ENCODE data around the gene OSBPL9.
A peak's percentile ranks its signal among the peaks of the same experiment; 100 is the strongest.
"Not testable (repeated sequence)": the region's sequence is repeated elsewhere in the genome, so short reads cannot be mapped to it uniquely, and the experiment has no call there.

Gene OSBPL9

DNA sequence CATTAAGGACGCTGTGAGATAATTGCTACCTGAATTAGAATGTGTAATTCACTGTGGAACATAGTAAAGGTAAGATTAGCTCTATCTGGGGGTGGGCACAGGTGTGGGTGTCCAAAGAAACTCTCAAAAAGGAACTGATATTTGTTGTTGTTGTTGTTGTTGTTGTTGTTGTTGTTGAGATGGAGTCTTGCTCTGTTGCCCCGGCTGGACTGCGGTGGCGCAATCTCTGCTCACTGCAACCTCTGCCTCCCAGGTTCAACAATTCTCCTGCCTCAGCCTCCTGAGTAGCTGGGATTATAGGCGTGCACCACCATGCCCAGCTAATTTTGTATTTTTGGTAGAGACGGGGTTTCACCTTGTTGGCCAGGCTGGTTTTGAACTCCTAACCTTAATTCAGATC lies 6.8 kb upstream of the OSBPL9 start:
- DNase-seq, result not testable (repeated sequence)

DNA sequence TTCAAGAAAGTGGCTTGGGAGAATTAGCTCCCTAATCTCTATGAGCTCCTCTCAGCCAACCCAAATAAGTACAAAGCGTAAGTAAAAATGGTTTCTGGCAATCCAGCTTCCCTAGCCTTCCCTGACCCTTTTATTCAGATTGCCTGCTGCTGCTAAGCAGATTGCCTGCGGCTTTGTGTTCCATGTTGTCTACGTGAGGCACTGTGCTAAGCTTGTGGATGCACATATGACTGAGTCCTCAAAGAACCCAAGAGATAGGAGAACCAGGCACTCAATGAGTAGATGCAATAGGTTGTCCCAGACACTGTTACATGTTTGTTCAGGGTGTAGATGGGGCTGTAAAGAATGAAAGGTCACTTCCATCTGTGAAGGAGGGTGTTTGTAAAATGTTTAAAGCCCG lies 6.3 kb upstream of the OSBPL9 start:
- no peak for DNase-seq

DNA sequence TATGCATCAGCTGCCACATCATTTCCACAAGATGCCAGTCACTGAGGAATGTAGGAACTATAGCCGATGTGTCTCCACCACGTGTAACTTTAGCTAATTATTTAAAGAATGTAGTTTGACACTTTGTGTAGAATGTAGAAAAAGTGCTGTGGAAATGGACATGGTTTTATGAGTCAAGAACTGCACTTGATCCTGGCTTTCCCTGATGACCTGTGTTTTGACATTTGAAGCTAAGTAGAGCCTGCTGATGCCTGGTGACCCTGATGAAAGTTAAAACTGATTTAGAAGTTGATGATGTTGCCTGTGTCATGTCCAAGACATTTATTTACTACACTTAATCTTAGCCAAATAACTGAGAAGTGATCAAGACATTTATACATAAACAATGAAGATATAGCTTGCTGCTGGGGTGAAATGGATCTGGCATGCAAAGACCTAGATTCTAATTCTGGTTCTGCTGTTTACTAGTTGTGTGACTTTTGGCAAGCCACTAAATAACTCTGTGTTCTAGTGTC lies 4.4 kb upstream of the OSBPL9 start:
- DNase-seq, result no peak

DNA sequence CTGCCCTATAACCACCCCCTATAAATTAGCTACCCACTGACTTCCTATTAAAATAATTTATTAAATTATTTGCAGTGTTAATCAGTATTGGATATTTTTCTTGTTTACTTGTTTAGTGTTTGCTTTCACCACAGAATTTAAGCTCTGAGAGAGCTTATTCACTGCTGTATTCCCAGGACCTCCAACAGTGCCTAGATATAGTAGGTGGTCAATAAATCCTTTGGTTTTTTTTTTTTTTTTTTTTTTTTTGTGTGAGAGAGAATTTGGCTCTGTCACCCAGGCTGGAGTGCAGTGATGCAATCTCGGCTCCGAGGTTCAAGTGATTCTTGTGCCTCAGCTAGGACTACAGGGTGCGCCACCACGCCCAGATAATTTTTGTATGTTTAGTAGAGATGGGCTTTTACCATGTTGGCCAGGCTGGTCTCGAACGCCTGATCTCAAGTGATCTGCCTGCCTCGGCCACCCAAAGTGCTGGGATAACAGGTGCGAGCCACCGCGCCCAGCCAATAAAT lies 1.1 kb upstream of the OSBPL9 start:
- no peak for DNase-seq

DNA sequence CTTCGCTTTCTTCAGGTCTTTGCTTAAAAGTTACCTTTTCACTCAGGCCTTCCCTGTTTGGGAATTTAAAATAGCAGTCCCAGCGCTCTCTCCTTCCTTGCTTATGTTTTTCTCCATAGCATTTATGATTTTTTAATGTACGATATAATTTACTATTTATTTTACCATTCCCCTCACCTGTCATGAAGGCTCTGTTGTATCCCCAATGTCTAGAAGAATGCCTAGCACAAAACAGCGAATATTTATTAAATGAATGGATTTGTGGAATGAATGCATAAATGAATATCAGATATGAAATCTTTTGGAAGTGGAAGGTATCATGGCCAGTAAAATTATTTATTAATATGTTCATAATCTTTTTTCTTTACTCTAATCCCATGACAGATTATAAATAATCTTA lies 402 bp upstream of the OSBPL9 start:
- no peak for DNase-seq

DNA sequence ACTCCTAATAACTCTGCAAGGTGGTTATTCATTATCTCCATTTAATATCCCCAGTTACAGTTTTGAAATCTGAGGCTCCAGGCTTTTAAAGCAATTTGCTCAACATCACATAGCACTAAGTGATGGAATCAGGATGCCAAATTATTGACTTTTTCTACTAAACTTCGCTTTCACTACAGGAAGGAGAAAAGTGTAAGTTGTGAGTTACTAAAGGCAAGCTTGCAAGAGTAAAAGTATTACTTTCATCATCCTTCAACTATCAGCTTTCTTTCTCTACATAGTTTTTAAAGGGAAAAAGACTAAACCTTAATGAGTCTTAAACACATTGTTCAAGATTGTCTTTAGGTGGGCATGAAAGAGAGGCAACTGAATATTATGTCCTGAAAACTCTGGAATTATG lies 1.8 kb downstream of the OSBPL9 start:
- DNase-seq, result no peak

DNA sequence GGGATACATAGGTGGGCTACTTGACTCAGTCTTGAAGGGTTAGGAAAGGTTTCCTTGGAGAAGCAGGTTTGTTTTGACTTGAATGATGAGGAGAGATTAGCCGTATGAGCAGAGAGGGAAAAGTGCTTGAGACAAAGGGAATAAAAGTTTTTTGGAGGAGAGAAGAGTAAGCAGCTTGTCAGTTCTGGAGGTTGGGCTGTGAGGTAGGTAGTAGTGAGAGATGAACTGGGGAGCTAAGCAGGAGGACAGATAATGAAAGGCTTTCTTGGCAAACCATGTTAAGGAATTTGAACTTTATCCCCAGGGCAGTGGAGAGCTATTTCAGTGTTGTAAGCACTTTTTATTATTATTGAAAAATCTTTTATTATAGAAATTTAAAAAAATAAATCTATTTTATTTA lies 3.6 kb downstream of the OSBPL9 start:
- DNase-seq, result no peak

DNA sequence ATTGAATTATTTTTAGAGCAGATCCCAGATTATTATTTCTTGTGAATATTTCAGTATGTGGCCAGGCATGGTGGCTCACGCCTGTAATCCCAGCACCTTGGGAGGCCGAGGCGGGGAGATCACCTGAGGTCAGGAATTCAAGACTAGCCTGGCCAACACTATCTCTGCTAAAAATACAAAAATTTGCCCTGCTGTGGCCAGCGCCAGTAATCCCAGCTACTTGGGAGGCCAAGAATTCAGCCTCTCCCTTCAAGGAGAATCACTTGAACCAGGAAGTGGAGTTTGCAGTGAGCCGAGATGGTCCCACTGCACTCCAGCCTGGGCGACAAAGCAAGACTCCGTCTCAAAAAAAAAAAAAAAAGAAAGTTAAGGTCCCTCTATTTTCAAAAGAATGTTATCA lies 4.3 kb downstream of the OSBPL9 start:
- DNase-seq, result no peak

DNA sequence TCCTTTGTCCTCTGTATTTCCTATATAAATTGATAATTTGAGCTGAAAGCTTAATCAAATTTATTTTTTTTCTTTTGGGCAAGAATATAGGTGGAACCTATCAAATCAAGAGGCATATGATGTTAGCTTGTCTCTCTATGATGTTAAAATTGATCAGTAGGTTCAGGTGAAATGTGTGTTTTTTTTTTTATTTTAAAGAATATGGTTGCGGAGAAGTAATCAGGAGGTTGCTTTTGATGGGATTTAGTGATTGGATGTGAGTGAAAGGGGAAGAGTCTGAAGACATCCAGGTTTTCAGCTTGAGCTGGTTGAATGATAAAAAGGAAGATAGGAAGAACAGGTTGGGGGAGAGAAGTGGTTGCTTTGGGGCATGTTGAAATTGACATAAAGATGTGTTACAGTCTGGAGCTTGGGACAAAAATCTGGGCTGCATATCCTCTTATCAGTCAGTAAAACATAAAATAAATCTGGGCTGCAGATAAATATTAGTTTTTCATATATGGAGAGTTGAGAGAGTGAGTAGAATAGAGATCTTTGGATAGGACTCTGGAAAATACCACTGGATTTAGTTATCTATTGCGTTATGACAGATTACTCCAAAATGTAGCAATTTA lies 5.1 kb downstream of the OSBPL9 start:
- no peak for DNase-seq

DNA sequence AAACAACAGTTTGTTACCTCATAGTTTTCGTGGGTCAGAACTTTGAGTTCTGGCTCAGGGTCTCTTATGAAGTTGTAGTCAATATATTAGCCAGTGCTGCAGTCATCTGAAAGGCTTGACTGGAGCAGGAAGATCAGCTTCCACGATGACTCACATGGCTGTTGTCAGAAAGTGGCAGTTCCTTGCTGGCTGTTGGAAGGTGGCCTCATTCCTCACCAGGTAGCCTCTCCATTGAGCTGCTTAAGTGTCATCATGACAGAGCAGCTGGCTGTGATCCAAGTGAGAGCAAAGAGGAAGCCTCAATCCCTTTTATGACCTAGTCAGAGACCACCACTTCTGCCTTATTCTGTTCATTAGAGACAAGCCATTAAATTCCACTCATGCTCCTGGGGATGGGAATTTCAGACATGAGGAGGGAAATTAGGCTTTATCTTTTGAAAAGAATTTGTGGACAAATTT lies 5.6 kb downstream of the OSBPL9 start:
- DNase-seq, result peak in 1 of 2 donors; percentile 41

DNA sequence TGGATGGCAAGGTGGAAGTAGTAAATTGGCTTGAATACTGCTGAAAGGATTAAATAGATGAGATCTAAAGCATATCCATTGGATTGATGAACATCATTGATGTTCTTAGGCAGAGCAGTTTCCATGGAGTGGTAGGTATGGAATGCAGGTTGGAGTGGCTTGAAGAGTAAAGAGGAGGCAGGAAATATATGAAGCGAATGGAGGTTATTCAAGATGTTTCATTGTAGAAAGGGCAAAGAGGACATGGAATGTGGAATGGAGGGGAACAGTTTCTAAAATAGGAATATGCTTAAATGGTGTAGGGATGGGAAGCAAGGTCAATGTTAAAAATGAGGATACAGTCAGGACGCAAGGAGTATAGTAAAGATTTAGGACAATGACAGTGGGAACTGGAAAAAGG lies 6.1 kb downstream of the OSBPL9 start:
- no peak for DNase-seq

DNA sequence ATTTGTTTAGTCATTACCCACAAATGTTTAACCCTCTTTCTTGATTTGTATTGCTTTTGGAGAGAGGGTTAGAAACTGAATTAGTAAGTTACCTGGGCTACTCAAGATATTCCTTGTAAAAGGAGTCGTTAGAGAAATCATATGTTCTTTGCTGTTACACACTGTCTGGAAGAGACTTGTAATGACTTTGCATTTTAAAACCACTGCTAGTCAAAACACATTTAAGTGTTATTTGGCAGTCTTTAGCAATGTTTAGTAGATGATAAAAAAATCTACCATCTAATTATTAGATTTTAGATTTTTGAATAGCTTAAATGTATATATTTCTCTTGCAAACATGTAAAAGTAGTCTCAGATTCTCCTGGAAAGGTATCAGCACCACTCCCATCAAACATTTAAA lies 6.6 kb downstream of the OSBPL9 start:
- no peak for DNase-seq

DNA sequence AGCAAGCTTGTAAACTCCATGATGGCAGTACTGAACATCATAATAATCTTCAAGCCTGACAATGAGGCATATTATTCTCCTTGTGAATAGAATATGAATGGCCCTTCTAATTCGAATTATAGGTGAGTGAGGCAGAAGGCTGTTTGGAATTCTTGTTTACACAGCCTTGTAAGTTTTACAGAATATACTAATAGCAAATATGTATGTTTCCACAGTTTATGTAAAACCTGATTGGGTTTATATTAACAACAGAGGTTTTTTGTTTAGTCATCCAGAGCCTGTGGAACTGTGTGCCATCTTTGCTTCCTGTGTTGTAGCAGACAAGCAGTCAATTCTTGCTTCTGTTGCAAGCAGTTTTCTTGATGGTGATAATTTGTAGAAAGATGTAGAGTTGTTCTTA lies 8.0 kb downstream of the OSBPL9 start:
- DNase-seq, result no peak

DNA sequence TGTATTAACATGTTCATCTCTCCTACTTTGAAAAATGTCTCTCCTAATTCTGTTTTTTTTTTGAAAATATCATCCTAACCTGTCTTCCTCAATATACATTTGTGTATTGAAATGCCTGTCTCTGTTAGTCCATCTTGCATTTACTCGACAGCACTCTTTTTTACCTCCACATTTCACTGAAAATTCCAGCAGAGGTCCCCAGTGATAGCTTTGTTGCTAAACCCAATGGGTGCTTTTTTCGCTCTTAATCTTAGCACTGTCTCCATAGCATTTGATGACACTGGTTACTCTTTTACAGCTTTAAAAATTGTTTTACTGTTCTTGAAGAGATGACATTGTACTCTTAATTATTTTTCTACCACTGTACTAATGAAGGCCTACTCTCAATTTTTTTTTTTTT lies 10.8 kb downstream of the OSBPL9 start:
- DNase-seq, result no peak

DNA sequence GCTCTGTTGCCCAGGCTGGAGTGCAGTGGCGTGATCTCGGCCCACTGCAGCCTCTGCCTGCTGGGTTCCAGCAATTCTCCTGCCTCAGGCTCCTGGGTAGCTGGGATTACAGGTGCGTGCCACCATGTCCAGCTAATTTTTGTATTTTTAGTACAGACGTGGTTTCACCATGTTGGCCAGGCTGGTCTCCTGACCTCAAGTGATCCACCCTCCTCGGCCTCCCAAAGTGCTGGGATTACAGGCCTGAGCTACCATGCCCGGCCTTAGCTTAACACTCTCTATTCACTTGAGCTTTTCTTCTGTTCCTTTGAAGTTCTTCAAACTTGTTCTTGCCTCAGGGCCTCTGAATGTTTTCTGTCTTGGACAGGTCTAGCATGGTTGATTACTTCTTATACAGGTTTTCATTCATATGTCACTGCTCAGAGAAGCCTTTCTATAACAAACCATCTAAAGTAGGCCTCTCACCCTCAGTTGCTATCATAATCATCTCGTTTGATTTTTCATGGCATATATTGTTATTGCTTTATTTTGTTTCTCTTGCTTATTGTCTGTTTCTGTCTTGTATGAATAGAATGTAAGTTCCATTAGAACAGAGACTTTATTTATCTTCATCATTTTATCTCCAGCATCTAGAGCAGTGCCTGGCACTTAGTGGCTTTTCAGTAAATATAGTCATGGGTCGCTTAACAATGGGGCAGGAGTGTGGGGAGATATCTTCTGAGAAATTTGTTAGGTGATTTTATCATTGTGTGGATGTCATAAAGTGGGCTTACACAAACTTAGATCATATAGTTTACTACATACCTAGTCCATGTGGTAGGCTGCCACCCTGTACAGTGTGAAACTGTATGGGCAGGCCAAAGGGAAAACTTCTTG lies 12.1 kb downstream of the OSBPL9 start:
- DNase-seq, result no peak

DNA sequence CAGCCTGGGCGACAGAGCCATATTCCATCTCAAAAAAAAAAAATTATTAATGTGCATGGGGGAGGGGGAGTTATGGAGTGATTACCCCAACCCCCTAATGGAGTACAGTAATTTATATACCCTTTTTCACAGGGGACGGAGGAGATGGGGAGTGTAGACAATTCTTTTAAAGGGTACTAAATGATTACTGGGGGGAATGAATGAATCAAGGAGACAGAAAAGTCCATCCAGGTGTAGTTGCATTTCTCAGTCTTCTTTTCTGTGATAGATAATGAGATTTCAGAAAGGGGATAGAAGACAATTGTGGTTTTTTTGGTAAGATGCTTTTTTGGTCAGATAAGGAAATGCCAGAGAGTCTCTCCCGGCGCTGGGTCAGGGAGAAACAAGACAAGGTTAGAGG lies 13.0 kb downstream of the OSBPL9 start:
- DNase-seq, result no peak

DNA sequence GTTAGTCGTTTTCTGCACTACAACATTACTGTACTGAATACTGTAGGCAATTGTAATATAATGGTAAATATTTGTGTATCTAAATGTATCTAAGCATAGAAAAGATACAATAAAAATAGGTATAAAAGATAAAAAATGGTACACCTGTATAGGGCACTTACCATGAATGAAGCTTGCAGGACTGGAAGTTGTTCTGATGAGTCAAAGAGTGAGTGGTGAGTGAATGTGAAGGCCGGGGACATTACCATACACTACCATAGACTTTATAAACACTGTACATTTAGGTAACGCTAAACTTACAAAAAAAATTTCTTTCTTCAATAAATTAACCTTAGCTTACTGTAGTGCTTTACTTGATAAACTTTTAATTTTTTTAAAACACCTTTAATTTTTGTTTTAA lies 13.5 kb downstream of the OSBPL9 start:
- no peak for DNase-seq

DNA sequence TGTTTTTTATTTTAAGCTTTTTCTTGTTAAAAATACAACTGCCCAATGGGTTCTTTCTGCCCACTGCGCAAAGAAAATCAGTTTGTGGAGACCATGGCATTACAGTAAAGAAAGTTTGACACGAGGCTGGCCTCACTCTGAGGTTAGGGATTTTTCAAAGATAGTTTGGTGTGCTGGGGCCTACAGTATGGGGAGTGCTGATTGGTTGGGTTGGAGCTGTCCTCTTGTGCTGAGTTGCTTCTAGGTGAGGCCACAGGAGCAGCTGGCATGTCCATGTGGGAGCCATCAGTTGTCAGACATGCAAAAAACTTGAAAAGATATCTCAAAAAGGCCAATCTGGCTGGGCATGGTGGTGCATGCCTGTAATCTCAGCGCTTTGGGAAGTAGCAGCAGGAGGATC lies 14.0 kb downstream of the OSBPL9 start:
- DNase-seq, result no peak

DNA sequence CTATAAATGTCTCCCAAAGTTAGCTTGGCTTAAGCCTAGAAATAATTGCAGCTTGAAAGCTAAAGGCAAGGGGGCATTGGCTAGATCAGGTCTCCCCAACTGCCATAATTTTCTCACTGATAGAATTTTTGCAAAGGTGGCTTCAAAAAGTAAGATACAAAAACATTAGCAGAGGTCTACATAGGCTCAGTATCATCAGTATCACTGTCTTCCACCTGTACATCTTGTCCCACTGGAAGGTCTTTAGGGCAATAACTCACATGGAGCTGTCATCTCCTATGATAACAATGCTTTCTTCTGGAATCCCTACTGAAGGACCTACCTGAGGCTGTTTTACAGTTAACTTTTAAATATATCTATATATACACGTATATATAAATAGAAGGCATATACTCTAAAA lies 14.9 kb downstream of the OSBPL9 start:
- DNase-seq, result no peak

DNA sequence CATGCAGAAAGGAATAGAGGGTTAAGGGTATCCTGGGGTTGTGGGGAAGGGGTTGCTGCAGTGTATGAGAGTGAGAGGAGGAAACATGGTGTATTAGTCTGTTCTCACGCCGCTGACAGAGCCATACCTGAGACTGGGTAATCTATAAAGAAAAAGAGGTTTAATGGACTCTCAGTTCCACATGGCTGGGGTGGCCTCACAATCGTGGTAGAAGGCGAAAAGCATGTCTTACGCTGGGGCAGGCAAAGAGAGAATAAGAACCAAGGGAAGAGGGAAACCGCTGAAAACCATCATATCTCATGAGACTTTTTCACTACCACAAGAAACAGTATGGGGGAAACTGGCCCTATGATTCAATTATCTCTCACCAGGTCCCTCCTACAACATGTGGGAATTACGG lies 17.7 kb downstream of the OSBPL9 start:
- no peak for DNase-seq

DNA sequence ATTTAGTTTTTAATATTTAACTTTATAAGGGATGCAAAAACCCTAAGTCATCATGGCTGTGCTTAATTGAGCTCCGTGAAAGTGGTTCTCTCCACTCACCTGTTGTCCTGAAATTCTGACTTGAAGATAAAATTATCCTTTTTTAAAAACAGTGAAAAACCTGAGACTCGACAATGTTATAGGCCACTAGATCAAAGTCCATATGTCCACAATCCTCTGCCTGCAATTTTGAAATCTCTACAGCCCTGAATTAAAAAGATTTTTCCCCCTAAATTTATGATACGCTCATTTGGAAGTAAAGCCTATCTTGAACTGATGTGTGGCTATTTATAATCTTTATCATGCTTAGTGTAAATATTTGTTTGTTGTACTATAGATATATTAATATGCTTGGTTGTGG lies 18.7 kb downstream of the OSBPL9 start:
- DNase-seq, result no peak

DNA sequence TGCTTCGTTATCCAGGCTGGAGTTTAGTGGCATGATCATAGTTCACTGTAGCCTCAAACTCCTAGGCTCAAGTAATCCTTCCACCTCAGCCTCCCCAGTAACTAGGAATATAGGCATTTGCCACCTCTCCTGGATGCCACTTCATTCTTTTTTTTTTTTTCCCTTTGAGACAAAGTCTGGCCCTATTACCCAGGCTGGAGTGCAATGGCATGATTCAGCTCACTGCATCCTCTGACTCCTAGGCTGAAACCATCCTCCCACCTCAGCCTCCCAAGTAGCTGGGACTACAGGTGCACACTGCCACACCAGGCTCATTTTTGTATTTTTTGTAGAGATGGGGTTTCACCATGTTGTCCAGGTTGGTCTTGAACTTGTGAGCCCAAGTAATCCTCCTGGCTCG lies 19.3 kb downstream of the OSBPL9 start:
- DNase-seq, result no peak

DNA sequence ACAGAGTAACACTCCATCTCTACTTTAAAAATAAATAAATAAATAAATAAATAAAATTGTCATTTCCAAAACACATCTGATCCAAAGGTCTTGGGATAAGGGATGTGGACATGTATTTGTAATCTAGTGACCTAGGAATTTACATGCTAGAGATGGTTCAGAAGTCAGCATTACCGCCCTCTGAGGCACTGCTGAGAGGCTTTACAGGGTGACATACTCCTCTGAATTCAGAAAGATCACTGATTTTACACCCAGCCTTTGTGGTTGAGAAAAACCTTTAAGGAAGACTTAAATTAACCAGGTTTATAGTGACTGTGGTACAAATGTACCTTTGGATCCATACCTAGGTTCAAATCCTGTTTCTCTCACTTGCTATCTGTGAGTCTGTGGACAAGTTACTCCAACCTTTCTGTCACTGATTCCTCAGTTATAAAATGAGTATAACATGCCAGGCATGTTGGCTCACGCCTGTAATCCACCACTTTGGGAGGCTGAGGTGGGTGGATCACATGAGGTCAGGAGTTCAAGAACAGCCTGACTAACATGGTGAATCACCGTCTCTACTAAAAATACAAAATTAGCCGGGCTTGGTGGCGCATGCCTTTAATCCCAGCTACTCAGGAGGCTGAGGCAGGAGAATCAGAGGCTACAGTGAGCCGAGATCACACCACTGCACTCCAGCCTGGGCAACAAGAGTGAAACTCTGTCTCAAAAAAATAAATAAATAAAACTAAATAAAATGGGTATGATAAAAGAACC lies 20.1 kb downstream of the OSBPL9 start:
- no peak for DNase-seq

Measured in CD4-positive, alpha-beta T cell treated with Interleukin-4 for 1 hour (primary cell).